ENCODE data around the gene TMEM41B. TPM values are rescaled to one million over a fixed set of nuclear protein-coding genes. Genes with fewer than 3 reads are reported as not detected.

Gene TMEM41B
- total and polyA plus RNA-seq, 2 of the 4 experiments (the other 2 are of a cell fraction) = 20.8 to 21.5 TPM

DNA sequence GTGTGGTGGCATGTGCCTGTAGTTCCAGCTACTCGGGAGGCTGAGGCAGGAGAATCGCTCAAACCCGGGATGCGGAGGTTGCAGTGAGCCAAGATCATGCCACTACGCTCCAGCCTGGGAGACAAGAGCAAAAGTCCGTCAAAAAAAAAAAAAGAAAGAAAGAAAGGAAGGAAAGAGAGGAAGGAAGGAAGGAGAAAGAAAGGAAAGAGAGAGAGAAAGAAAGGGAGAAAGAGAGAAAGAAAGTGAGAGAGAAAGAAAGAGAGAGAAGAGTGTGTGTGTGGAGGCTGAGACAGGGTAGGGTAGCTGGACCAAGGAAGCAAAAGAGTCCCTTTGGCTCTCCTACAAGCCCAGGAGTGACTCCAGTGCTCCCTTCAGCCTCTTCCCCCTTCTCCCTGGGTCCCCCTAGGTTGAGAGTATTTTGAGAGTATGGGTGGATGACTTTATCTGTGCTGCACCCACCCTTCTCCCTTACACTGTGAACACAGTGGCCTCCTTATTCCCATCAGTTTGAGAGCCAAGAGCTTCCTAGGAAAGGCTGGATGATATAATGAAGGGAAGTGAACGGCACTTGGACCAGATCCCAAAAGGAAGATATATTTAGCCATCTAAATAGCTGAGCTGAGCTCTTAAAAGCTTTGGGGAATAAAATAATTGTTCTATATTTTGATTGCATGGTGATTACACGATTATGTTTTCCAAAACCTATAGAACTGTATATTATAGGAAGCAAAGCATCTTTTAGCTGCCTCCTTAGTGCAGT is 39.7 kb downstream of the TMEM41B start:
- Histone ChIP-seq H4K5ac (ENCODE audit: low read depth, low read length) (no peak overlapping the region), H3K79me1 (ENCODE audit: low read depth in 1 of 2, low read length in 2 of 2) (no peaks in the 10 kb centered on the region; a peak in 1 of 4 replicates), H3K4me2 (ENCODE audit: low read depth, low read length) (no peak overlapping the region), H3K36me3 (ENCODE audit: control insufficient read depth, insufficient read depth, low read length) (peaks cover 1% of the 10 kb centered on the region; the same call in 1 of the 2 replicates), H3K18ac (ENCODE audit: low read depth, low read length) (no peak overlapping the region), H3K4me1 (ENCODE audit: control insufficient read depth, insufficient read depth, low read length) (peaks cover 2% of the 10 kb centered on the region; the same call in 1 of the 2 replicates), H2BK20ac (ENCODE audit: low read depth, low read length) (no peak overlapping the region), H3K9me1 (ENCODE audit: insufficient read depth, low read length) (peaks cover under 1% of the 10 kb centered on the region; the same call in 1 of the 2 replicates), H3K27ac (ENCODE audit: insufficient read depth, low read length) (no peak overlapping the region), H3K23ac (ENCODE audit: low read depth, low read length) (no peak overlapping the region), H2AFZ (replicated peaks; ENCODE audit: low read length, poor library complexity) (no peak overlapping the region), H2AK5ac (ENCODE audit: low read depth, low read length) (no peak overlapping the region), H2BK120ac (ENCODE audit: low read depth, low read length) (no peak overlapping the region), H3K56ac (ENCODE audit: extremely low read depth, insufficient read depth, low read length) (no peak overlapping the region), H2AK9ac (replicated peaks; ENCODE audit: low read depth, low read length, poor library complexity) (no peak overlapping the region), H2BK5ac (ENCODE audit: low read depth, low read length, poor library complexity, severe bottlenecking) (no peak overlapping the region), H4K91ac (ENCODE audit: insufficient read depth, low read depth, low read length) (no peak overlapping the region), H3K9me3 (ENCODE audit: control insufficient read depth, insufficient read depth, low read length) (no peaks in the 10 kb centered on the region), H2BK15ac (ENCODE audit: low read depth, low read length) (no peak overlapping the region), H3K4ac (ENCODE audit: low read depth, low read length) (no peak overlapping the region), H3K14ac (replicated peaks; ENCODE audit: low read depth, low read length) (no peak overlapping the region), H3K27me3 (ENCODE audit: control insufficient read depth, insufficient read depth, low read length) (no peaks in the 10 kb centered on the region), H3K4me3 (ENCODE audit: insufficient read depth, low read depth, low read length) (no peak overlapping the region), H3K9ac (ENCODE audit: low read depth, low read length) (no peak overlapping the region), H4K20me1 (ENCODE audit: insufficient read depth, low read length) (no peaks in the 10 kb centered on the region), H4K8ac (ENCODE audit: low read depth in 2 of 2, low read length in 2 of 2) (no peak overlapping the region)
- no peak for DNase-seq
- in situ Hi-C loops (cut with MboI; ENCODE audit: low sequenced_read_pairs) = no loop called here
- CTCF ChIA-PET = interaction anchor here (0.6 kb wide), 1 partner anchor 34 kb away, joined by 3 read pairs; no protein-coding TSS in a partner anchor
- TF ChIP-seq, protein P1, sequence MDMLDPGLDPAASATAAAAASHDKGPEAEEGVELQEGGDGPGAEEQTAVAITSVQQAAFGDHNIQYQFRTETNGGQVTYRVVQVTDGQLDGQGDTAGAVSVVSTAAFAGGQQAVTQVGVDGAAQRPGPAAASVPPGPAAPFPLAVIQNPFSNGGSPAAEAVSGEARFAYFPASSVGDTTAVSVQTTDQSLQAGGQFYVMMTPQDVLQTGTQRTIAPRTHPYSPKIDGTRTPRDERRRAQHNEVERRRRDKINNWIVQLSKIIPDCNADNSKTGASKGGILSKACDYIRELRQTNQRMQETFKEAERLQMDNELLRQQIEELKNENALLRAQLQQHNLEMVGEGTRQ (IDR thresholded peaks at IDR 0.05; ENCODE audit: low read depth, low read length) = no peak
- TF ChIP-seq MXI1 (IDR thresholded peaks at IDR 0.05; ENCODE audit: borderline replicate concordance, low read depth, low read length) (no peak), MAZ (IDR thresholded peaks at IDR 0.05; ENCODE audit: borderline replicate concordance, low read depth, low read length) (no peak), CEBPB (IDR thresholded peaks at IDR 0.05; ENCODE audit: low read depth, low read length) (no peak), NFE2L2 (IDR thresholded peaks at IDR 0.05; ENCODE audit: low read depth, low read length) (no peak), FOS (IDR thresholded peaks at IDR 0.05; ENCODE audit: low read depth, low read length) (no peak), RCOR1 (IDR thresholded peaks at IDR 0.05; ENCODE audit: insufficient replicate concordance, low read length) (no peak), MAFK (IDR thresholded peaks at IDR 0.05; ENCODE audit: low read depth, low read length) (no peak), POLR2A (IDR thresholded peaks at IDR 0.05; ENCODE audit: low read depth, low read length) (no peak), SMC3 (IDR thresholded peaks at IDR 0.05; ENCODE audit: low read depth, low read length) (no peak), CHD1 (IDR thresholded peaks at IDR 0.05; ENCODE audit: low read depth, low read length) (no peak), RFX5 (IDR thresholded peaks at IDR 0.05; ENCODE audit: low read depth, low read length) (no peak), RAD21 (IDR thresholded peaks at IDR 0.05; ENCODE audit: low read length) (no peak)
- TF ChIP-seq, protein P2, sequence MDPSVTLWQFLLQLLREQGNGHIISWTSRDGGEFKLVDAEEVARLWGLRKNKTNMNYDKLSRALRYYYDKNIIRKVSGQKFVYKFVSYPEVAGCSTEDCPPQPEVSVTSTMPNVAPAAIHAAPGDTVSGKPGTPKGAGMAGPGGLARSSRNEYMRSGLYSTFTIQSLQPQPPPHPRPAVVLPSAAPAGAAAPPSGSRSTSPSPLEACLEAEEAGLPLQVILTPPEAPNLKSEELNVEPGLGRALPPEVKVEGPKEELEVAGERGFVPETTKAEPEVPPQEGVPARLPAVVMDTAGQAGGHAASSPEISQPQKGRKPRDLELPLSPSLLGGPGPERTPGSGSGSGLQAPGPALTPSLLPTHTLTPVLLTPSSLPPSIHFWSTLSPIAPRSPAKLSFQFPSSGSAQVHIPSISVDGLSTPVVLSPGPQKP (IDR thresholded peaks at IDR 0.05; ENCODE audit: borderline replicate concordance, low read depth, low read length) = no peak
- TF ChIP-seq, protein P3, sequence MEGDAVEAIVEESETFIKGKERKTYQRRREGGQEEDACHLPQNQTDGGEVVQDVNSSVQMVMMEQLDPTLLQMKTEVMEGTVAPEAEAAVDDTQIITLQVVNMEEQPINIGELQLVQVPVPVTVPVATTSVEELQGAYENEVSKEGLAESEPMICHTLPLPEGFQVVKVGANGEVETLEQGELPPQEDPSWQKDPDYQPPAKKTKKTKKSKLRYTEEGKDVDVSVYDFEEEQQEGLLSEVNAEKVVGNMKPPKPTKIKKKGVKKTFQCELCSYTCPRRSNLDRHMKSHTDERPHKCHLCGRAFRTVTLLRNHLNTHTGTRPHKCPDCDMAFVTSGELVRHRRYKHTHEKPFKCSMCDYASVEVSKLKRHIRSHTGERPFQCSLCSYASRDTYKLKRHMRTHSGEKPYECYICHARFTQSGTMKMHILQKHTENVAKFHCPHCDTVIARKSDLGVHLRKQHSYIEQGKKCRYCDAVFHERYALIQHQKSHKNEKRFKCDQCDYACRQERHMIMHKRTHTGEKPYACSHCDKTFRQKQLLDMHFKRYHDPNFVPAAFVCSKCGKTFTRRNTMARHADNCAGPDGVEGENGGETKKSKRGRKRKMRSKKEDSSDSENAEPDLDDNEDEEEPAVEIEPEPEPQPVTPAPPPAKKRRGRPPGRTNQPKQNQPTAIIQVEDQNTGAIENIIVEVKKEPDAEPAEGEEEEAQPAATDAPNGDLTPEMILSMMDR (conservative IDR thresholded peaks at IDR 0.05; ENCODE audit: low read depth, low read length) = no peak
- ATAC-seq (ENCODE audit: low read depth) = no peak
- no TSS peak for BruUV-seq (replicated peaks)
- 92% methylated on average over 4 of the region's 8 CpGs; no CpG with 5 or more reads in 1 of the 2 experiments for WGBS, 2 experiments (ENCODE audit: extremely low coverage in 2 of 2, insufficient read length in 1 of 2)
- intact Hi-C loops (cut with micrococcal nuclease) = no loop called here
- POLR2A ChIA-PET (ENCODE audit: unreplicated experiment) = no interaction called here
- dilution Hi-C loops (cut with HindIII; ENCODE audit: low sequenced_read_pairs, unreplicated experiment) = no loop called here
